HG02840 (cell line): Measurements from ENCODE around the gene ZBED1.
A peak's percentile ranks its signal among the peaks of the same experiment; 100 is the strongest.
"Not testable (repeated sequence)": the region's sequence is repeated elsewhere in the genome, so short reads cannot be mapped to it uniquely, and the experiment has no call there.

ENCODE experiments used
- ATAC-seq: cut with Tn5 transposase; IDR thresholded peaks from one replicate; pipeline ENCODE4 v1.9.1; 2021; ENCODE audit warnings: mild to moderate bottlenecking, moderate library complexity, moderate number of reproducible peaks; ENCODE audit not compliant: unreplicated experiment, low FRiP score

Gene ZBED1

GRCh38 chrX:2500803-2501558, at the start of gene ZBED1, which contains the start of gene DHRSX:
TSS of gene ZBED1 (minus strand) at chrX:2500976. CDS start at chrX:2490719, 10,257 bp downstream.
TSS of gene DHRSX (minus strand) at chrX:2500976. CDS start at chrX:2500925, 51 bp downstream.
- no peak for ATAC-seq

- no peak for ATAC-seq
These were observed 49.1 kb upstream of the ZBED1 start for GRCh38 chrX:2549876-2550275.

- ATAC-seq, result no peak
These were observed 48.1 kb upstream of the ZBED1 start for GRCh38 chrX:2548711-2549423.

GRCh38 chrX:2547736-2548135, 47.0 kb upstream of the ZBED1 start:
- ATAC-seq, result no peak

GRCh38 chrX:2546496-2546895, 45.7 kb upstream of the ZBED1 start:
- no peak for ATAC-seq

- ATAC-seq, result no peak
These were observed 44.4 kb upstream of the ZBED1 start for GRCh38 chrX:2545144-2545543.

- no peak for ATAC-seq
These were observed 42.2 kb upstream of the ZBED1 start for GRCh38 chrX:2542826-2543521.

GRCh38 chrX:2541603-2542002, 40.8 kb upstream of the ZBED1 start:
- no peak for ATAC-seq

GRCh38 chrX:2540426-2540947, 39.7 kb upstream of the ZBED1 start:
- no peak for ATAC-seq

- ATAC-seq, result no peak
These were observed 38.8 kb upstream of the ZBED1 start for GRCh38 chrX:2539586-2539985.

- ATAC-seq, result no peak
These were observed 37.4 kb upstream of the ZBED1 start for GRCh38 chrX:2538031-2538757.

GRCh38 chrX:2536974-2537373, 36.2 kb upstream of the ZBED1 start:
- no peak for ATAC-seq

- ATAC-seq, result no peak
These were observed 35.4 kb upstream of the ZBED1 start for GRCh38 chrX:2536141-2536540.

GRCh38 chrX:2534261-2535021, 33.7 kb upstream of the ZBED1 start:
- ATAC-seq, result not testable (repeated sequence)

- no peak for ATAC-seq
These were observed 32.6 kb upstream of the ZBED1 start for GRCh38 chrX:2533424-2533823.

- ATAC-seq, result no peak
These were observed 25.6 kb upstream of the ZBED1 start for GRCh38 chrX:2526390-2526789.

- ATAC-seq, result no peak
These were observed 23.1 kb upstream of the ZBED1 start for GRCh38 chrX:2523911-2524310.

- ATAC-seq, result no peak
These were observed 21.2 kb upstream of the ZBED1 start for GRCh38 chrX:2521927-2522386.

- ATAC-seq, result peak; percentile 73
These were observed 20.5 kb upstream of the ZBED1 start for GRCh38 chrX:2521092-2521926.
